Activated T-helper 1 cell treated with Interleukin-2 at 50 U/mL for 16 hours (primary cell): ENCODE results near the gene LMCD1.

ENCODE experiments used
- DNase-seq: peaks from one replicate; pipeline ENCODE4 v3.0.0-alpha.2; 2020; ENCODE audit warnings: low read depth

The LMCD1 gene

DNA sequence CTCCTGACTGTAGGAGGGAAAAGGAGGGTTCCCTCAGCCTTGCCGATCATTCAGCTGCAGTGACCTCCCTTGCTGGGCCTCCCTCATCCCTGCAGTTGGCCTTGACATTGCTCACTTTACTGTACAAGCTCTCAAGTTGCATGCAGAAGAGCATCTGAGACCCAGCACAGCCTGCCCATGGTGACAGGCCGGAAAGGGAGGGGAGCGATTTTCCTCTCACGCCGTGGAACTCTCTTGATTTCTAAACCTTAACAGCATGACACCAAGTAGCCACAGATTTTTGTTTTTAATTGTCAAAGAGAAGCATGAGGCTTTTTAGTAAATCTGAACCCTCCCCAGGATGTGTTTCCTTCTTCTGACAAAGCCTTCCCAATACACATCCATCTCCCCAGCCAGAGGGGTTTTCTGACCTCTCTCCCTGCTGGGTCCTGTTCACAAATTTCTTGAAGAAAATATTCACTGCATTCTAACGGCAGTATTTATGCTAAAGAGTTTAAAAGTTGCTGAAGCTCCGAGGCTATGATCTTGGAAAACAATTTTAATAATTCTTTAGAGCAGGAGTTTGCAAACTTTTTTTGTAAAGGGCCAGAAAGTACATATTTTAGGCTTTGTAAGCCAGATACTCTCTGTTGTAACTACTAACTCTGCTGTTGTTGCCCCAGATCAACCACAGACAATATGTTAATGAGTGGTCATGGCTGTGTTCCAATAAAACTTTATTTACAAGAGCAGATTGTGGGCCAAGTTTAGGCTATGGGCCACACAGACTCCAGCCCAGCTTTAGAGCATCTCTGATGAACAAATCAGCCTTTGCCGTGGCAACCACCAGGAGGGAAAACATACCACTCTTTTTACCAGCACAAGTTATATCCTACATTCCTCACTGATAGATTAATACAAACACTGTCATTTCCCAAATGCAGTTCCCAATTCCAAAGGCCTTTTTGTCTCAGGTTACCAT is 34.8 kb downstream of the LMCD1 start:
- DNase-seq, result no peak

GRCh38 chr3:8537440-8537839 is 35.8 kb downstream of the LMCD1 start:
- no peak for DNase-seq

DNA sequence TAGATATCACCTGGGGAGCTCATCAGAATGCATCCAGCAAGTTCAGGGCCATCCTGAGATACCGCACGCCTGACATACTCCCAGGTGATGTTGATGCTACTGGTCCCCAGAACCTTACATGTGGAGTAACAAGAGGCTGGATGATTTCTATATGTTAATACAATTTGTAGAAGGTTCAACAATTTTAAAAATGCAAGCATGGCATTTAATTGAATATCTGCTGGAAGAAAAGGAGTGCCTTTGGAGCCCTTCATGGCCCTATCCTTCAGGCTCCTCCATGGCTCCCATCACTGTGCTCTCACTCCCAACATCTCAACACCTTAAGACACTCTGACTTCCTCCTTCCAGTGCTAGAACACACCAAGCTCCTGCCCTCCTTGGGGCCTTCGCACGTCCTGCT is 36.6 kb downstream of the LMCD1 start:
- no peak for DNase-seq

DNA sequence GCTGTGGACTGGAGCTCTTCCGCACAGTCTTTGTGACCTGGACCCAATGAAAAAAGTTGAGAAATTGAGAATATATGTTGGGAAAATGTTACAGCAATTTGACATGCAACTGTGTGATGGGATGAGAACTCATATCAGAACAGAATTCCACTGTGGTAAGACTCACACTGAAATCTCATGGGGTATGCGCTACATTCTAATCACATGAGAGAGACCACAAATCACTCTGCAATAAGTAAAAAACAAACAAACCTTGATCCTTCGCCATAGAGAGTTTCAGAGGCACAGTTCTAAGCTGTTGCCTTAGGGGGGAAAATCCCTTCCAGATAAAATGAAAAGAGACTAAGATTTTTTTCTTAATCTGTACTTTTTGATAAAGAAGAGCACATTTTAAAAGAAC is 37.3 kb downstream of the LMCD1 start:
- DNase-seq, result no peak

DNA sequence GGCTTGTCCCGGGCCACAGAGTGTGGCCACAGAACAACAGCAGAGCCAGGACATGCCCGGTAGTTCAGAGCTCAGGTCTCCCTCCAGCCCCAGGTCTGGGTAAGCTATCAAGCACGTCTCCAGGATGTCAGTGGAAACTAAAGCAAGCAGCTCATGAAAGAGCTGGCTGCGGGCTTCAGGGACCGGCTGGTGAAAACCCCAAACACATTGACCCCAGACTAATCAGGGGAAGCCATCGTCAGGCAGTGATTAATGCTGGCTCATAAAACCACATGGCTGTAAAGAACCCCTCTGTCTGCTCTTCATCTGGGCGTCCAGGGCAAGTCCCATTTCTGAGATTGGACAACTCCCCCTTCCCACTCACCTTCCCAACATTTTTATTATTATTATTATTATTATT is 37.8 kb downstream of the LMCD1 start:
- DNase-seq, result no peak

- DNase-seq, result no peak
Measured at GRCh38 chr3:8540456-8540855, 38.8 kb downstream of the LMCD1 start.

GRCh38 chr3:8541486-8541885 is 39.9 kb downstream of the LMCD1 start:
- no peak for DNase-seq

GRCh38 chr3:8542190-8543135 is 40.8 kb downstream of the LMCD1 start:
- no peak for DNase-seq

DNA sequence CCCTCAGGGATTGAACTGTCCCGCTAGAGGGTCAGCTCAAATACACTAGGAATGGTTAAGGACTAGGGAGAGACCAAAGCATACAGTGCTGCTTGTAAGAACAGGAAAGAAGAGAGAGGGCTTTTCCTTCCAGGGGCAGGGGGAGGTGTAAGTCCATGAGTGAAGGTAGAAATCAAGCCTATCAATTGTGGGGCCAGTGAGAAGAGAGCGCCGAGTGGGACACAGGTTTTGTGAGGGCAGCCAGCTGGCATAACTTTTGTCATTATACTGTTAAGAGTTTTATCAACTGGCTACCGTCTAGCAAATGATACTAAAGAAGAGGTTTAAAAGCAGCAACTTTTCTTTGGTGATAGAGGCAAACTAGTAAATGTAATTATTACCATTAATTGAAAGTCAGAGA is 45.0 kb downstream of the LMCD1 start:
- no peak for DNase-seq

GRCh38 chr3:8548502-8549275 is 47.1 kb downstream of the LMCD1 start:
- no peak for DNase-seq

GRCh38 chr3:8549354-8549753 is 47.7 kb downstream of the LMCD1 start:
- no peak for DNase-seq

- no peak for DNase-seq
Measured at GRCh38 chr3:8550611-8551010, 49.0 kb downstream of the LMCD1 start.

DNA sequence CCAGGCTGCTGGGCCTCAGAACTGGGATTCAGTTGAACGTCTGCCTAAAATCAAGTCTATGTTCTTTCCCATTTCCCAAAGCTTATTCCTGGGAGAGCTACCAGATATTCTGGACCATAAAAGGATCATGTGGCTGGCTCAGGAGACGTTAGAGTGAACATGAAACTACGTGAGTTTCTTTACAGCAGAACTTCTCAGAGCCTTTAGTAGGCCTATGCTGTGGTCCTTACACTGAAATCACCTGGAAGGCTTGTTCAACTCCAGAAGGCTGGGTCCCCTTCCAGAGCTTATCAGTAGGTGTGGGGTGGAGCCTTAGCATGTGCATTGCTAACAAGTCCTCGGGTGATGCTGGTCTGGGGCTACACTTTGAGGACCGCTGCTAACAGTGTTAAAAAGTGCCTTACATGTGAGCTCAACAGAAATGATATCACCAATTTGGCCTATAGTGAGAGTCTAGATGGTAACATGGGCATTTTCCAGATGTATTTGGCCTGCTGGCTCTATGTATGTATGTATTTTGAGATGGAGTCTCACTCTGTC is 50.7 kb downstream of the LMCD1 start:
- DNase-seq, result no peak

DNA sequence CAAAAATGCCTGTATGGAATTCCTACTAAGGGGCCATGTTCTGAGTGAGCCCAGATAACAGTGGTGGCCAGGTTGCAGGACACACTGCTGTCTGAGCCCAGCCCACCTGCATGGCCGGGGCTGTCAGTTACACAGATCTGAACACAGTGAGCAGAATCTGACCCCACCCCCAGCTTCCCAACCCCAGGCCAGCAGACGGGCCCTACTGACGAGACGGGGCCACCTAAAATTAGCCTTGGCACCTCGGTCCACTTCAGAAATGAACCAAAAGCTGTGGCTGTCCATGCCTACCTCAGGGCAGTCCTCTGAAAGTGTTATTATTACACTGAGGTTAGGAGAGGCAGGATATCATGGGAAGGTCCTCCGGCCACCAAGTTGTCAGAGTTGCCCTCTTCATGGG is 51.8 kb downstream of the LMCD1 start:
- DNase-seq, result no peak

DNA sequence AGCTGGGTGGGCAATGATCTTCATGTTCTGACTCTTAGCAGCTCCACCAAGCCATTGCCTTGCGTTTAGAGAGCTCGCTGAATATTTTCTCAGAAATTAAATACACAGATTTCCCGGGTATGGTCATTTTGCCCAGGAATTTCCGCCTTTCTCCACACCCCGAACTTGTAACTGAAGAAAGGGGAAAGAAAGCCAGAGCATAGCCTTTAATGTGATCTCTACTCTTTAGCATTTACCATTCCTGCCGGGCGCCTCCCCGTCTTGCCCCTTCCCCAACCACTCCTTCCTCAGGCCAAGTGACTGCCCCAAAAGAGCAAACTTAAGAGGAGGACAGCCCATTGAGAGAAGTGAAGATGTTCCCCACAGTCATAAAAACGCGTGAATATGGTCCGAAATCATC is 53.1 kb downstream of the LMCD1 start:
- no peak for DNase-seq

DNA sequence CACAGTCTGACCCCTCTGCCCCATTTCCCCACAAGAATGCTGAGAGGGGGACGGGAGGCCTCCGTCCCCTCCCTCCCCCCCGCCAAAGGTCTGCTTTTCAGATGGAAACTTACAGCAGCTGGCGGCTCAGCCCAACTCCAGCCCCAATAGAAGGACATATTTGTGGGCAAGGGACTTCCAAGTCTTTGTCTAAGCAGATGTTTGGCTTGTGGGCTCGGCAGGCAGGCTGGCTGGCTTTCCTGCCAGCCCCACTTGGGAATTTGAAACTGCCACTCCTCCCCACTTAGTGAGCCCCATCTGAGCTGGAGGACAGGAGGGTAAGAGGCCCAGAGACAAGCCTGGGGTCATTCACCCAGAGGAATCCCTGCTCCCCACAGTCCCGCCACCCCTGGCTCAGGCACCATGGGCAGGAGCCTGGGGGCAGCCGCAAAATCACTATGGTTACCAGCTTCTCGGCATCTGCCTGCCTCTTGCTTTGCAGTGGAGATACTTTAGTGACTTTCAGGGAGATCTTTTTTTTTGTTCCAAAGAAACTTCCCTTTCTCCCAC is 53.6 kb downstream of the LMCD1 start:
- no peak for DNase-seq

GRCh38 chr3:8555725-8556472 is 54.3 kb downstream of the LMCD1 start:
- DNase-seq, result no peak

DNA sequence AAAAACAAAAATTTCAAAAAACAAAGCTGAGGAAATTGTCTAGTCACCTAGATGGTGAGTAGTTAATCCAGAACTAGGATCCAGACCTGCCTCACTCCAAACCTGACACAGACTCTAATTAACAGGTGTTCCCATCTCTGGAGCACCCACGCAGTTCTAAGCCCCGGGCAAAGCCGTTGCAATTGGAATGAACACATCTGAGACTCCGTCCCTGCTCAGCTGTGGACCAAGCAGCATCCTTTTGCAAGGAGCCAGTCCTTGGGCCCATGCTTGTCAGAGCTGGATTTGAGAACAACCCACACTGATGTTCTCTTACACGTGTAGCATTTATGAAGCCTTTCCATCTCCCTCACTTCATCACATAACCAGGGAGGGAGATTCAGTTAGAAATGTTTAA is 54.8 kb downstream of the LMCD1 start:
- DNase-seq, result no peak

DNA sequence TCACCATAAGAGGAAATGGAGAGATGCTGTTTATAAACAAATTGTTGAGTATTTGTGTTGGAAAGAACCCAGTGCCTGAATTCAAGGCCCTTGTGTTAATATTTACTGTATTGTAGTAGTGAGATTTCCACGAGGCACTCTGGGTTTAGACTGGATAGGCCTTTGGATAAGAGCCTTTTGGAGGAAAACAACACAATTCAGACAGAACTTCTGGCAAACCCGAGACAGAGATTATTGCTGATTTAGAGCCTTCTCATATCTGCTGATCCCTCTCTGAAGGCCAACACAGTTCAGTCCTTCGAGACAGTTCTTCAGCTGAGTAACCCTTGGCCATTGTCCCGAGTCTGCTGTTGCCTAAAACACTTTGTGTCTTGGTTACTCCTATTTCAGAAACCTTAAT is 55.7 kb downstream of the LMCD1 start:
- no peak for DNase-seq

- no peak for DNase-seq
Measured at GRCh38 chr3:8558645-8559044, 57.0 kb downstream of the LMCD1 start.

DNA sequence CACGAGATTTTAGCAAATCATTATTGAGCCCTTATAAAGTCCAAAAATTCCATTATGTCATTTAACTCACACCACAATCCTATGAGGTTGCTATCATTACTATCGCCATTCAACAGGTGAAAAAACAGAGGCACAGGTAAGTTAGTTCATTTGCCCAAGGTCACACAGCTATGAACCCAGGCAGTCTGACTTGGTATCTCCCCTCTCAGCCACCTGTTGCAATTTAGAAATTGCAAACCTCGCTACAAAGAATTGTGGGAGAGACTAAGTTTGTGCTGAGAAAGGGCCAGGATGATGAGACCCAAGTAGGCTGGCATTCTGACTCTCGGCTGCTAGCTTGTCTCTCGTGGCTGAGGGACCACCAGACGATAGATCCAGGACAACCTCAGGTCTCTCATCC is 57.7 kb downstream of the LMCD1 start:
- no peak for DNase-seq
